Activated CD8-positive, alpha-beta T cell treated with anti-CD3 and anti-CD28 coated beads for 36 hours (primary cell): Measurements from ENCODE around the gene SAAL1. TPM values are rescaled to one million over a fixed set of nuclear protein-coding genes. Genes with fewer than 3 reads are reported as not detected.
A peak's percentile ranks its signal among the peaks of the same experiment; 100 is the strongest.

Experiments
- ATAC-seq: fragments of 200-7000 bp; cut with Tn5 transposase; one replicate; pipeline ENCODE4 v1.10.0; 2021; ENCODE audit warnings: mild to moderate bottlenecking, moderate library complexity
- CTCF ChIA-PET: fragments of 350-600 bp; sonication (Branson Sonifier 250); formaldehyde crosslinking; loops from one replicate; lab custom pipeline; 2021; ENCODE audit warnings: antibody characterized with exemption; lab: Charles Lee
- POLR2A ChIA-PET: fragments of 350-600 bp; sonication (Branson Sonifier 250); formaldehyde crosslinking; loops from one replicate; lab custom pipeline; 2021; ENCODE audit warnings: antibody characterized with exemption; lab: Charles Lee
- DNase-seq: peaks from one replicate; pipeline ENCODE4 v3.0.0-alpha.2; 2020
- H3K27ac Mint-ChIP-seq: one replicate; pipeline ENCODE4 v1.8.0; 2021; ENCODE audit warnings: mild to moderate bottlenecking, mixed read lengths
- H3K27me3 Mint-ChIP-seq: one replicate; pipeline ENCODE4 v1.8.0; 2021; ENCODE audit warnings: mixed read lengths
- H3K36me3 Mint-ChIP-seq: one replicate; pipeline ENCODE4 v1.8.0; 2021; ENCODE audit warnings: low read depth, mixed read lengths
- H3K4me1 Mint-ChIP-seq: one replicate; pipeline ENCODE4 v1.8.0; 2021; ENCODE audit warnings: low read depth, mixed read lengths
- H3K4me3 Mint-ChIP-seq: one replicate; pipeline ENCODE4 v1.8.0; 2021; ENCODE audit warnings: mild to moderate bottlenecking, moderate library complexity, mixed read lengths
- H3K9me3 Mint-ChIP-seq: one replicate; pipeline ENCODE4 v1.8.0; 2021; ENCODE audit warnings: mixed read lengths
- intact Hi-C: fragments of 100-400 bp; cut with micrococcal nuclease; formaldehyde crosslinking; loops from one replicate; pipeline ENCODE4 v1.10.0; 2022
- total RNA-seq, 2 experiments: library from RNA; stranded (reverse); gene quantifications; one replicate each; pipeline ENCODE4 v1.2.3, GENCODE V29; 2021
- TF ChIP-seq, protein P1 (sequence below): fragments of 200-600 bp; IDR thresholded peaks from one replicate; pipeline ENCODE4 v1.8.0; 2022; ENCODE audit warnings: antibody characterized with exemption, mild to moderate bottlenecking

Gene SAAL1
- total RNA-seq, 2 experiments from 2014 or later, result 38.1 to 39.9 TPM

DNA sequence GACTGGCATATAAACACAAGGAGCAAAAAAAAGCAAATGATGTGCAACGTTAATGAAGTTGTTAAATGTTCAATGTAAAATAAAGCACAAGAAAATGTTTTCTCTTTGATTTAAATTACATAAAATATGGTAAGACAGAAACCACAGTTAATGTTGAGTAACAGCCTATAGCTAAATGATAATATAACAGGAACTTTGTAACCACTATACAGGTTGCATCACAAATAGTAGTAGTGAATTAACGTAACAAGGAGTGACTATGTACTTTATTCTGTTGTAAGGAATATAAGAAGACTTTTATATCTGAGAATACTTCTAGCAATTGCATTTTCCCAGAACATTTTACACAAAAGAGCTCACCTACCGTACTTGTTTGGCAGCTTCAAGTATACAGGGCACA is 16.9 kb downstream of the SAAL1 start:
- no peak for ATAC-seq
- intact Hi-C loops, result no loop called here
- Mint-ChIP-seq H3K27ac (peak overlapping the region; percentile 60), H3K9me3 (no peaks in the 10 kb centered on the region), H3K4me1 (no peaks in the 10 kb centered on the region), H3K27me3 (no peaks in the 10 kb centered on the region), H3K4me3 (no peak overlapping the region), H3K36me3 (peaks cover 48% of the 10 kb centered on the region)
- no peak for DNase-seq
- ChIA-PET POLR2A (interaction anchor here (1.2 to 1.5 kb wide), 2 partner anchors 10 to 17 kb away, joined by 3 to 4 read pairs; partner anchors contain the start of gene SAAL1), CTCF (interaction anchor here (0.8 to 3.2 kb wide), 6 partner anchors 9 to 103 kb away, joined by 3 to 16 read pairs (median 3); partner anchors contain the start of gene SAAL1)
- TF ChIP-seq, protein P1, sequence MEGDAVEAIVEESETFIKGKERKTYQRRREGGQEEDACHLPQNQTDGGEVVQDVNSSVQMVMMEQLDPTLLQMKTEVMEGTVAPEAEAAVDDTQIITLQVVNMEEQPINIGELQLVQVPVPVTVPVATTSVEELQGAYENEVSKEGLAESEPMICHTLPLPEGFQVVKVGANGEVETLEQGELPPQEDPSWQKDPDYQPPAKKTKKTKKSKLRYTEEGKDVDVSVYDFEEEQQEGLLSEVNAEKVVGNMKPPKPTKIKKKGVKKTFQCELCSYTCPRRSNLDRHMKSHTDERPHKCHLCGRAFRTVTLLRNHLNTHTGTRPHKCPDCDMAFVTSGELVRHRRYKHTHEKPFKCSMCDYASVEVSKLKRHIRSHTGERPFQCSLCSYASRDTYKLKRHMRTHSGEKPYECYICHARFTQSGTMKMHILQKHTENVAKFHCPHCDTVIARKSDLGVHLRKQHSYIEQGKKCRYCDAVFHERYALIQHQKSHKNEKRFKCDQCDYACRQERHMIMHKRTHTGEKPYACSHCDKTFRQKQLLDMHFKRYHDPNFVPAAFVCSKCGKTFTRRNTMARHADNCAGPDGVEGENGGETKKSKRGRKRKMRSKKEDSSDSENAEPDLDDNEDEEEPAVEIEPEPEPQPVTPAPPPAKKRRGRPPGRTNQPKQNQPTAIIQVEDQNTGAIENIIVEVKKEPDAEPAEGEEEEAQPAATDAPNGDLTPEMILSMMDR, result no peak

- no peaks in the 10 kb centered on the region for H3K27me3 Mint-ChIP-seq
- H3K4me3 Mint-ChIP-seq, result no peak overlapping the region
- H3K36me3 Mint-ChIP-seq, result peaks cover 46% of the 10 kb centered on the region
- H3K4me1 Mint-ChIP-seq, result no peaks in the 10 kb centered on the region
- H3K9me3 Mint-ChIP-seq, result no peaks in the 10 kb centered on the region
- no peak for DNase-seq
- ChIA-PET CTCF (interaction anchor here (1.2 kb wide), 1 partner anchor 97 kb away, joined by 3 read pairs; no protein-coding TSS in a partner anchor), POLR2A (interaction anchor here (0.6 kb wide), 1 partner anchor 28 kb away, joined by 3 read pairs; no protein-coding TSS in a partner anchor)
- TF ChIP-seq, protein P1, result no peak
- no peak for ATAC-seq
- intact Hi-C loops, result no loop called here
- H3K27ac Mint-ChIP-seq, result no peak overlapping the region
Measured at GRCh38 chr11:18088366-18088765, 17.5 kb downstream of the SAAL1 start.

GRCh38 chr11:18081551-18081950 is 24.3 kb downstream of the SAAL1 start:
- CTCF ChIA-PET, result no interaction called here
- no peak overlapping the region for H3K4me3 Mint-ChIP-seq

GRCh38 chr11:18080451-18080850 is 25.4 kb downstream of the SAAL1 start:
- H3K27ac Mint-ChIP-seq, result no peak overlapping the region
- no peaks in the 10 kb centered on the region for H3K4me1 Mint-ChIP-seq
- no peak overlapping the region for H3K4me3 Mint-ChIP-seq
- POLR2A ChIA-PET, result no interaction called here
- peaks cover 30% of the 10 kb centered on the region for H3K36me3 Mint-ChIP-seq
- TF ChIP-seq, protein P1, result no peak
- H3K27me3 Mint-ChIP-seq, result no peaks in the 10 kb centered on the region
- H3K9me3 Mint-ChIP-seq, result no peaks in the 10 kb centered on the region
- ATAC-seq (no peak), DNase-seq (no peak)
- intact Hi-C loops, result no loop called here
- CTCF ChIA-PET, result interaction anchor here (1.0 to 1.3 kb wide), 5 partner anchors 9 to 349 kb away, joined by 3 to 4 read pairs (median 3); no protein-coding TSS in a partner anchor

More at GRCh38 chr11:18081551-18081950, 24.3 kb downstream of the SAAL1 start:
- no peak for DNase-seq
- POLR2A ChIA-PET, result interaction anchor here (0.8 to 1.3 kb wide), 2 partner anchors 9 to 21 kb away, joined by 3 read pairs; no protein-coding TSS in a partner anchor
- ATAC-seq, result no peak
- H3K27me3 Mint-ChIP-seq, result no peaks in the 10 kb centered on the region
- TF ChIP-seq, protein P1, result no peak
- intact Hi-C loops, result no loop called here
- no peak overlapping the region for H3K27ac Mint-ChIP-seq
- no peaks in the 10 kb centered on the region for H3K4me1 Mint-ChIP-seq
- H3K9me3 Mint-ChIP-seq, result no peaks in the 10 kb centered on the region
- H3K36me3 Mint-ChIP-seq, result peaks cover 28% of the 10 kb centered on the region

GRCh38 chr11:18078909-18079308 is 27.0 kb downstream of the SAAL1 start:
- Mint-ChIP-seq H3K4me1 (no peaks in the 10 kb centered on the region), H3K27ac (no peak overlapping the region), H3K9me3 (no peaks in the 10 kb centered on the region), H3K27me3 (no peaks in the 10 kb centered on the region), H3K36me3 (peaks cover 26% of the 10 kb centered on the region), H3K4me3 (no peak overlapping the region)
- ChIA-PET CTCF (no interaction called here), POLR2A (no interaction called here)
- intact Hi-C loops, result no loop called here
- ATAC-seq (no peak), DNase-seq (no peak)
- TF ChIP-seq, protein P1, result no peak
